Stomach (tissue), 9 donors: ENCODE measurements around the gene TRIM60. TPM values are rescaled to one million over a fixed set of nuclear protein-coding genes. Genes with fewer than 3 reads are reported as not detected.
"Not testable (repeated sequence)": the region's sequence is repeated elsewhere in the genome, so short reads cannot be mapped to it uniquely, and the experiment has no call there.

Experiments
- DNase-seq, 2 donors: peaks; one replicate each; pipeline versions ENCODE4 v3.0.0 to v3.0.0-alpha.2; 2013 to 2019
- H3K27ac ChIP-seq, 5 donors: fragments of 200-600 bp in 4 of 5; sonication (generic) in 4 of 5; one replicate each; pipeline ENCODE4 v1.5.1; 2013 to 2019; ENCODE audit warnings: mild to moderate bottlenecking in 1 of 5, moderate library complexity in 1 of 5
- H3K27me3 ChIP-seq, 3 donors: fragments of 200-600 bp; sonication (generic); one replicate each; pipeline ENCODE4 v1.5.1; 2017 to 2019; ENCODE audit warnings: mixed run types in 1 of 3
- H3K36me3 ChIP-seq, 4 donors: fragments of 200-600 bp; sonication (generic); 1 replicate in 3 of 4; 2 replicates in 1 of 4; pipeline ENCODE4 v1.5.1; 2016 to 2019
- H3K4me1 ChIP-seq, 4 donors: fragments of 200-600 bp; sonication (generic); one replicate each; pipeline ENCODE4 v1.5.1; 2016 to 2019
- H3K4me3 ChIP-seq, 4 donors: fragments of 200-600 bp; sonication (generic) in 3 of 4; one replicate each; pipeline ENCODE4 v1.5.1; 2016 to 2019; ENCODE audit warnings: mild to moderate bottlenecking in 1 of 4
- H3K9me3 ChIP-seq, 4 donors: fragments of 200-600 bp; sonication (generic); one replicate each; pipeline ENCODE4 v1.5.1; 2016 to 2019
- EP300 ChIP-seq: sonication (generic); formaldehyde crosslinking; IDR thresholded peaks from one replicate; pipeline ENCODE4 v1.6.1; 2017; ENCODE audit warnings: antibody characterized with exemption
- POLR2A ChIP-seq, 4 donors: fragments of 450-650 bp; IDR thresholded peaks; one replicate each; pipeline ENCODE4 v1.6.1; 2016; ENCODE audit warnings: antibody characterized with exemption in 4 of 4, control low read depth in 2 of 4, mild to moderate bottlenecking in 1 of 4, moderate library complexity in 1 of 4
- POLR2AphosphoS5 ChIP-seq, 3 donors: sonication (generic); formaldehyde crosslinking; IDR thresholded peaks; one replicate each; pipeline ENCODE4 v1.6.1; 2016; ENCODE audit warnings: antibody characterized with exemption in 3 of 3
- WGBS, 5 donors: extraction: QIAGEN DNeasy Blood & Tissue Kit in 3 of 5; methylation state at CpG; one replicate each; pipeline versions ENCODE4 v1.1.5 to v1.1.7; 2013 to 2018; 5-methylcytosine and 5-hydroxymethylcytosine counted together
- intact Hi-C: fragments of 100-400 bp; cut with DNase I; formaldehyde crosslinking; loops from one replicate; pipeline ENCODE4 v1.15.1; 2023; ENCODE audit warnings: low total_unique reads
- polyA plus RNA-seq, 3 donors: library from polyadenylated mRNA; stranded (reverse); fragments of 200-250 nt; gene quantifications; one replicate each; pipeline ENCODE4 v1.2.3, GENCODE V29; 2013
- total RNA-seq, 5 donors: library from RNA; depleted of rRNA; stranded (reverse); fragments of >200 nt; gene quantifications; one replicate each; pipeline versions ENCODE4 v1.1.0 to v1.2.3, GENCODE V29; 2014 to 2016
- TF ChIP-seq, protein P1 (sequence below), 7 experiments: fragments of 450-650 bp in 4 of 7; fragments of 200-600 bp in 3 of 7; sonication (generic) in 3 of 7; IDR thresholded peaks; one replicate each; pipeline ENCODE4 v1.5.1; 2016 to 2019; ENCODE audit warnings: antibody characterized with exemption in 7 of 7, control low read depth in 2 of 7, mild to moderate bottlenecking in 1 of 7
- donor health status: healthy with polysubstance abuse.
- donor health status: Bipolar disorder and iron deficiency.
- donor health status: healthy.

Gene TRIM60
- total and polyA plus RNA-seq, 8 donors = not detected

DNA sequence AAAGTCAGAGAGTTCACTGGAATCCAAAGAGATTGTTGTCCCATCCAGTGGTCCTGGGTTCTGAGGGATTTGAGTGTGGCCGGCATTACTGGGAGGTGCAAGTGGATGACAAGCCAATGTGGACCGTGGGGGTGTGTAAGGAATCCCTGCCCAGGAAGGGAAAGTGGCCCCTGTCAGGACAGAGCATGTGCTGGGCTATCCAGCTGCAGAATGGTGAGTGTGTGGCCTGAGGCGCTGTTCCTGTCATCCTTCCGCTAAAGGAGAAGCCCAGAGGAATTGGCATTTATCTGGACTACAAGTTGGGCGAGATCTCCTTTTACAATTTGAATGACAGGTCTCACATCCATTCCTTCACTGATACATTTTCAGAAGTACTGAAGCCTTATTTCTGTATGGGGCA lies 20.4 kb upstream of the TRIM60 start:
- intact Hi-C loops = no loop called here
- no peak overlapping the region for H3K4me3 ChIP-seq
- H3K36me3 ChIP-seq = no peaks in the 10 kb centered on the region
- no peak for DNase-seq
- no peak overlapping the region for H3K27ac ChIP-seq
- TF ChIP-seq POLR2AphosphoS5 (IDR thresholded peaks at IDR 0.05) (no peak), EP300 (no peak), POLR2A (IDR thresholded peaks at IDR 0.05) (no peak)
- TF ChIP-seq, protein P1, sequence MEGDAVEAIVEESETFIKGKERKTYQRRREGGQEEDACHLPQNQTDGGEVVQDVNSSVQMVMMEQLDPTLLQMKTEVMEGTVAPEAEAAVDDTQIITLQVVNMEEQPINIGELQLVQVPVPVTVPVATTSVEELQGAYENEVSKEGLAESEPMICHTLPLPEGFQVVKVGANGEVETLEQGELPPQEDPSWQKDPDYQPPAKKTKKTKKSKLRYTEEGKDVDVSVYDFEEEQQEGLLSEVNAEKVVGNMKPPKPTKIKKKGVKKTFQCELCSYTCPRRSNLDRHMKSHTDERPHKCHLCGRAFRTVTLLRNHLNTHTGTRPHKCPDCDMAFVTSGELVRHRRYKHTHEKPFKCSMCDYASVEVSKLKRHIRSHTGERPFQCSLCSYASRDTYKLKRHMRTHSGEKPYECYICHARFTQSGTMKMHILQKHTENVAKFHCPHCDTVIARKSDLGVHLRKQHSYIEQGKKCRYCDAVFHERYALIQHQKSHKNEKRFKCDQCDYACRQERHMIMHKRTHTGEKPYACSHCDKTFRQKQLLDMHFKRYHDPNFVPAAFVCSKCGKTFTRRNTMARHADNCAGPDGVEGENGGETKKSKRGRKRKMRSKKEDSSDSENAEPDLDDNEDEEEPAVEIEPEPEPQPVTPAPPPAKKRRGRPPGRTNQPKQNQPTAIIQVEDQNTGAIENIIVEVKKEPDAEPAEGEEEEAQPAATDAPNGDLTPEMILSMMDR (IDR thresholded peaks at IDR 0.05) = no peak
- H3K9me3 ChIP-seq = no peaks in the 10 kb centered on the region
- 80 to 94% (median 86%) methylated on average over 4 to 5 of the region's 5 CpGs for WGBS, 5 donors
- H3K27me3 ChIP-seq = no peaks in the 10 kb centered on the region
- H3K4me1 ChIP-seq = no peaks in the 10 kb centered on the region

DNA sequence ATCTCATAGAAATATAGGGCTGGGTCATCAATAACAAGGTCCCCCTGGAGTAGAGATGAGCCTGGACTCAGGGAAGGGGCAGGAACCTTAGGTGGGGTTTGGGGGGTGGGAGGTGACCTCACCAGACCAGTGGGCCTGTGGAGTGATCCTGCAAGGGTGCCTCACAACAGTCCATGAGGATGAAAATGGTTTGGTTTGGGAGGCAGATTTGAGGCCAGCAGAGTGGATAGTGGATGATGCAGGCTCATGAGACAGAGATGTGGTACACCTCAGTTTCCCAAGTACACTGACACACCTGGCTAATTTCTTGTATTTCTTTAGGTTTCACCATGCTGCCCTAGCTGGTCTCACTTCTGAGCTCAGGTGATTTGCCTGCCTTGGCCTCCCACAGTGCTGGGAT lies 18.1 kb upstream of the TRIM60 start:
- Histone ChIP-seq H3K4me3 (no peak overlapping the region), H3K4me1 (no peaks in the 10 kb centered on the region), H3K27ac (no peak overlapping the region), H3K27me3 (no peaks in the 10 kb centered on the region), H3K36me3 (no peaks in the 10 kb centered on the region), H3K9me3 (no peaks in the 10 kb centered on the region)
- intact Hi-C loops = no loop called here
- DNase-seq = no peak
- TF ChIP-seq, protein P1 (IDR thresholded peaks at IDR 0.05) = no peak
- TF ChIP-seq EP300 (no peak), POLR2AphosphoS5 (IDR thresholded peaks at IDR 0.05) (no peak), POLR2A (IDR thresholded peaks at IDR 0.05) (no peak)

DNA sequence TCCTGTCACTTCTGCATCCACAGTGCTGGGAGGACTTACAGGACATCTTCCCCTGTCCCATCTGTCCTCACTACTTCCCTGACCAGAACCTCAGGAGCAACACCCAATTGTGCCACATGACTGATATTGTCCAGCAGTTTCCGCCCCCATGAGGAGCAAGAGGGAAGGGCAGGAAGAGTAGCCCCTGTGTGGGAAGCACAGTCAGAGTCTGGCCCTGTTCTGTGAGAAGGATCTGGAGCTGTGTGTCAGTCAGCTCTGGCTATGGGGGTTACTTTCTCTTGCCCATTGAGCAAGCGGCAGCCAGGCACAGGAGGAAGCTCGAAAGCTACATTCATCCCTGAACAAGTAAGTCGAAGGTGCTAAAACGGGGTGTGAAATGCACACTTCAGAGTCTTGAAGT lies 14.8 kb upstream of the TRIM60 start:
- Histone ChIP-seq H3K27me3 (no peaks in the 10 kb centered on the region), H3K27ac (no peak overlapping the region), H3K4me1 (no peaks in the 10 kb centered on the region), H3K9me3 (no peaks in the 10 kb centered on the region), H3K4me3 (no peak overlapping the region), H3K36me3 (no peaks in the 10 kb centered on the region)
- intact Hi-C loops = no loop called here
- no peak for DNase-seq
- 53 to 59% (median 55%) methylated on average over 5 of the region's 5 CpGs for WGBS, 5 donors
- TF ChIP-seq POLR2A (IDR thresholded peaks at IDR 0.05) (no peak), EP300 (no peak), POLR2AphosphoS5 (IDR thresholded peaks at IDR 0.05) (no peak)
- TF ChIP-seq, protein P1 (IDR thresholded peaks at IDR 0.05) = no peak

DNA sequence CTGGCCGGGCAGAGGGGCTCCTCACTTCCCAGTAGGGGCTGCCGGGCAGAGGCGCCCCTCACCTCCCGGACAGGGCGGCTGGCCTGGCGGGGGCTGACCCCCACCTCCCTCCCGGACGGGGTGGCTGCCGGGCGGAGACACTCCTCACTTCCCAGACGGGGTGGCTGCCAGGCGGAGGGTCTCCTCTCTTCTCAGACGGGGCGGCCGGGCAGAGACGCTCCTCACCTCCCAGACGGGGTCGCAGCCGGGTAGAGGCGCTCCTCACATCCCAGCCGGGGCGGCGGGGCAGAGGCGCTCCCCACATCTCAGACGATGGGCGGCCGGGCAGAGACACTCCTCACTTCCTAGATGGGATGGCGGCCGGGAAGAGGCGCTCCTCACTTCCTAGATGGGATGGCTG lies 11.8 kb upstream of the TRIM60 start:
- intact Hi-C loops, DNase-seq, H3K9me3 ChIP-seq, H3K4me3 ChIP-seq, H3K27me3 ChIP-seq, H3K4me1 ChIP-seq, H3K36me3 ChIP-seq, H3K27ac ChIP-seq: not testable (repeated sequence)
- WGBS, 5 donors = 89 to 100% (median 96%) methylated on average over 2 to 30 of the region's 30 CpGs

DNA sequence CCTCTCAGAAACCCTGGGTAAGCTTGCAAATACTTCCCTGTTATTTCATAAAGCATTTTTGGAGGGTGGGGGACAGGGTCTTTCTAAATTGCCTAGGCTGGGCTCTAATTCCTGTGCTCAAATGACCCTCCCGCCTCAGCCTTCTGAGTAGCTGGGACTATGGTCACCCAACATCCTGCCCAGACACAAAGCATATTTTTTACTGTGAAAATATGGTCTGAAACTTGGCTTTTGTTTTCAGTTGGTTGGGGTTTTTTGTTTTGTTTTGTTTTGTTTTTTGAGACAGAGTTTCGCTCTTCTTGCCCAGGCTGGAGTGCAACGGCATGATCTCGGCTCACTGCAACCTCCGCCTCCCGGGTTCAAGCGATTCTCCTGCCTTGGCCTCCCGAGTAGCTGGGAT lies 6.0 kb upstream of the TRIM60 start:
- 93 to 96% (median 94%) methylated on average over 8 of the region's 8 CpGs for WGBS, 5 donors
- H3K9me3 ChIP-seq, H3K27ac ChIP-seq, H3K36me3 ChIP-seq, H3K4me1 ChIP-seq, H3K4me3 ChIP-seq, DNase-seq, intact Hi-C loops, H3K27me3 ChIP-seq: not testable (repeated sequence)
